ENCODE measurements around the gene SLC26A9. TPM values are rescaled to one million over a fixed set of nuclear protein-coding genes. Genes with fewer than 3 reads are reported as not detected.

Gene SLC26A9
- total and polyA plus RNA-seq, 9 of the 15 experiments (the other 6 are each of a cell fraction or from before 2014, with no cell fraction given), result 0.03 TPM; not detected in 8

GRCh38 chr1:205973377-205974232 is 30.3 kb upstream of the SLC26A9 start (continued):
- TF ChIP-seq ZMIZ1 (IDR thresholded peaks at IDR 0.05; ENCODE audit: low read depth in 2 of 2, low read length in 2 of 2) (no peak), RCOR1 (IDR thresholded peaks at IDR 0.05; ENCODE audit: borderline replicate concordance in 1 of 2, low read depth in 2 of 2, low read length in 2 of 2) (no peak), ZNF696 (CRISPR knock-in tag; conservative IDR thresholded peaks at IDR 0.05) (no peak), ZBTB11 (CRISPR knock-in tag; IDR thresholded peaks at IDR 0.05) (no peak), ZNF134 (CRISPR knock-in tag; conservative IDR thresholded peaks at IDR 0.05) (no peak), MAFK (IDR thresholded peaks at IDR 0.05; ENCODE audit: low read length) (no peak), MAFF (IDR thresholded peaks at IDR 0.05; ENCODE audit: low read length) (no peak), NFIC (IDR thresholded peaks at IDR 0.05) (no peak), CEBPZ (IDR thresholded peaks at IDR 0.05; ENCODE audit: borderline replicate concordance, low read depth, low read length) (no peak), CREBBP (IDR thresholded peaks at IDR 0.05; ENCODE audit: low read depth, low read length) (no peak), PHB2 (IDR thresholded peaks at IDR 0.05; ENCODE audit: low read depth) (no peak; the same call in 1 of the 2 replicates)
